GM18873 (cell line): Measurements from ENCODE around the gene DPH1.

Source experiments
- ATAC-seq: cut with Tn5 transposase; IDR thresholded peaks from one replicate; pipeline ENCODE4 v1.9.1; 2021; ENCODE audit warnings: mild to moderate bottlenecking, moderate library complexity, moderate number of reproducible peaks; ENCODE audit not compliant: unreplicated experiment, low FRiP score

The DPH1 gene

DNA sequence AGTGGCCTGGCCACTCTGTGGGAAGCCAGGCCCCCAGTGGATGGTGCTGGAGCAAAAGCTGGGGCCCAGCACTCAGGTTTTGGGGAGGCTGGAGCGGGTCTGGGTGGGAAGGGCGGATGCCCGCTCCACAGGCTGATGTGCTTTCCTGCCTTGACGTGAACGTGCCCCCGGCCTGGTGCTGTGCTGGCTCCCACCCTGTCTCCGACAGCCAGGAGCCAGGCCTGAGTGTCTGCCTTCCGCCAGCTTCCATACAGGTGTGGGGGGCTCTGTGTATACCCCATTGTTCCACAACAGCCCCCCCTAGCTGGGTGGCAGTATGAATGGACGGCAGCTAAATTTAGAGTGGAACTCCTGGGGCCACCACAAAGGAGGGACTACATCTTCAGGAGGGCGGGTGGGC is 45.0 kb downstream of the DPH1 start:
- no peak for ATAC-seq

DNA sequence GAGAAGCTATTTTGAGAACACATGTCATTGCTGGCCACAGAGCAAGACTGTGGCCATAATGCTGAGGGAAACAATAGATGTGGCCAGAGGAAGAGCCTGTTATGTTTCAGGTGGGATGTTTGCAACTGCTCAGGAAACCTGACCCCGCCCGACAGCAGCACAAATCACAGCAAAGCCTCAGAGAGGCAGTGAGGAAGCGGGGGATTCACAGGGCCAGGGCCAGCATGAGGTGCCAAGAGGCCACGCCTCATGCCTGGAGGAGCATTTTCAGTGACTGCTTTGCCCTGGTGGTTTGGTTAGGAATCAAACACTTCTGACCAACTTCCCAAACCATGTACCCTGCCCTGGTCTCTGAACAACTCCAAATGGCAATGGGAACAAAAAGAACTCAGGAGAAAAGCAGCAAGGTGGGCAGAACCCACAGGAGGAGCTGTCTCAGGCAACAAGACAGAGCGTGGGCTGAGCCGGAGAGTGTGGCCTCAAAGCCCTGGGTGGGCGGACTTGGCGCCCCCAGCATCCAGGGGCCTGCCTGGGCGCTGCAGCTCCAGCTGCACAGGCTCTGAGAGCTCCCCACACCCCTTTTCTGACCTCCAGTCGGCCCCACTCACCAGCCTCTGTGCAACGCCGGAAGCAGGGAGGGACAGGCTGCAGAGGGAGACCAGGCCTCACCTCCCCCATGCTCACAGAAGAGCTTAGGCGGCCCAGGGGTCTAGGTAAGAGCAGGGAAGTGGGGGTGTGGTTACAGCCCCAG is 45.6 kb downstream of the DPH1 start:
- no peak for ATAC-seq

GRCh38 chr17:2076087-2076984 is 46.4 kb downstream of the DPH1 start:
- ATAC-seq, result no peak

DNA sequence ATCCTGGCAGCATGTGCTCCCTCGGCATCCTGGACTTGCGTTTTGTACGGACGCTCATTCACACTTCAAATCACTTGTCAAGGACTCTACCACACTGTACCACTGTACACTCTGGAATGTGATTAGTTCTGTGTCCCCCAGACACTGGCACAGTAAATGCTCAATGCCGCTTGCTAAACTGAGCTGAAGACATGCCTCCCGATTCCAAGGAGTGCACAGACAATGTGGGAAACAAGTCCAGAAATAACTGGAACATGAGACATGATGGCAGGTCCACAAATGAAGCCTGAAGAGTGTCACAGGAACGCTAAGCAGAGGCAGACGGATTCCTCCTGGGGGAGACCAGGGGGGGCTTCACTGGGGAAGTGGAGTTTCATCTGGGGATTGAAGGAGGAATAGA is 47.1 kb downstream of the DPH1 start:
- ATAC-seq, result no peak

- no peak for ATAC-seq
These were observed 51.6 kb downstream of the DPH1 start for GRCh38 chr17:2081564-2081963.

DNA sequence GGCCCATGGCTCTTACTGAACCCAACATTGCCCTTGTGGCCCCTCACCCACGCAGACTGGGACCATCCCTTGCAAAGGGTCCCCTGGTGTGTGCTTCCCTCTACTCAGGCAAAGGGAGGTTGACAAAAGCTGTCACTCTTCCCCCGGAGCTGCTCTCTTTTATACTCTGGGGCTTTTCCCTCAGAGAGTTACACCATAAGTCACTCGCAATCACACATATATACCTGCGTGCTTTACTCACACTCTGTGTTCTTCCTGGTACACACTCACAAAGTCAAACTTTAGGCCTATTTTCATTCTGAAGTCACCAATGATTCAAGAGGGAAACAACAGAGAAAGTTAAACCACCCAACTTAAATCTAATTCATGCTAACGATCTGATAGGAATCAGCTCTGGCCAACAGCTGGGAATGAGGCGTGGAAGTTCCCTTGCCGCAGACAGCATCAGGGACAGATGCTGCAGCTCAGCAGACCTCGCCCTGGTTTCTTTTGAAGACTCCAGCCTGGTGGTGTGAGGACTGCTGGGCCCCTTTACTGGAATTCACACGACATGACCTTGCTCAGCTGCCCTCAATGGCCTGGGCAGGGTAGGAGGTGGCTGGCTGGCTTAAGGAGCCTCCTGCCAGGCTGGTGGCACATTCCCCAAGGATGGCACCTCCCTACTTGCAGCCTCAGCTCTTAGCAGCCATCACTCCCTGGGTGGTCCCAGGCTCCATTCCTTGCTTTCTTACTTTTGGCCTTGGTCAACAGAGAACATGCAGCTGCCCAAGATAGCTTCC is 52.2 kb downstream of the DPH1 start:
- no peak for ATAC-seq

DNA sequence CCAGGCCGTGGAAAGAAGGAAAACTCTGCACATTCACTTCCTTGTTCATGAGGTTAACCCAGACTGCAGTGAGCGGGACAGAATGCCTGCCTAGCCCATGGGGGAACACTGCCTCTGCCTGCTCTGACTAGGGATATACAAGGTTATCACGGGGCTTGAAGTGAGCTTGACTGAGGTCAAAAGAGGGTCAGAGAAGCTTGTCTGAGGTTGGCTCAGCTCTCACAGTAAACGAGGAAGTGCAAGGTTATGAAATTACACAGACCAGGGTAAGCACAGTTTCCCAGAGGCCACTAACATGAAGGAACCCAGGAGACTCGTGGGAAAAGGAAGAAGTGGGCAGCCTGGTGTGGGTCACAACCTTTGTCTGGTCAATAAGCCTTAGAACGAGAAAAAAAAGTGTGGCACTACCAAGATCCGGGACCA is 53.7 kb downstream of the DPH1 start:
- ATAC-seq, result no peak

DNA sequence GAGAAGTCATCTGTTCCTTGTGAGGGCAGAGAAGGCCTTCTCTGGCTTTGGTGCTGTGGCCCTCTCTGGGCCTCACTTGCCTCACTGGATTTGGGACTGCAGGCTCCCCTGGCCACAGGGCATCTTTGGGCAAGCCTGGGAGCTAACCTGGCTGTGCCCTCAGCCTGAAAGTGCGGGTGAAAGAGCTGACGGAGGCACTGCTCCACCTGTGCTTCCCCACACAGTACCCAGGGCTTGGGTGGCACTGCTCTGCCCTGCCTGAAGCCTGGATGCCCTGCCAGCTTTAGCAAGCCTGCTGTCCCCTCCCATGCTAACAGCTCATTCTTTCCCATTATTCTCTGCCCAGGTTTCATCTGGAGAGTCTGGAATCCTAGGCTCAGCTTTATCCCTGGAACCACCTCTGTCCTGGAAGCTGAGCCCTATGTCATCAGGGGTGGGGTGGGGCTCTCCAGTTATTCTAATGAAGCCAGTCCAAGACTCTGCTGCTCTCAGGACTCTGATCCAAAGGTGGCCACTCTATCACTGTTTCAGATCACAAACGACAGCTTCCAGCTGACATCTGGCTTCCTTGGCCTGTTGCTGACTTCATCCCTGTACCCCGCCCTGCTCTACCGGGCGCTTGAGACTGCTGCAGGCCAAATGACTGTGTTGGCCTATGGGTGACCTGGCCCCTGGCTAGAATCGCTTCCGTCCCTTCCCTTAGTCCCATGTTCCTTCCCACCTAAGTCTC is 54.2 kb downstream of the DPH1 start:
- ATAC-seq, result no peak

GRCh38 chr17:2084766-2085647 is 55.1 kb downstream of the DPH1 start:
- no peak for ATAC-seq

- ATAC-seq, result no peak
These were observed 55.6 kb downstream of the DPH1 start for GRCh38 chr17:2085648-2085949.

- no peak for ATAC-seq
These were observed 56.4 kb downstream of the DPH1 start for GRCh38 chr17:2086306-2086705.

DNA sequence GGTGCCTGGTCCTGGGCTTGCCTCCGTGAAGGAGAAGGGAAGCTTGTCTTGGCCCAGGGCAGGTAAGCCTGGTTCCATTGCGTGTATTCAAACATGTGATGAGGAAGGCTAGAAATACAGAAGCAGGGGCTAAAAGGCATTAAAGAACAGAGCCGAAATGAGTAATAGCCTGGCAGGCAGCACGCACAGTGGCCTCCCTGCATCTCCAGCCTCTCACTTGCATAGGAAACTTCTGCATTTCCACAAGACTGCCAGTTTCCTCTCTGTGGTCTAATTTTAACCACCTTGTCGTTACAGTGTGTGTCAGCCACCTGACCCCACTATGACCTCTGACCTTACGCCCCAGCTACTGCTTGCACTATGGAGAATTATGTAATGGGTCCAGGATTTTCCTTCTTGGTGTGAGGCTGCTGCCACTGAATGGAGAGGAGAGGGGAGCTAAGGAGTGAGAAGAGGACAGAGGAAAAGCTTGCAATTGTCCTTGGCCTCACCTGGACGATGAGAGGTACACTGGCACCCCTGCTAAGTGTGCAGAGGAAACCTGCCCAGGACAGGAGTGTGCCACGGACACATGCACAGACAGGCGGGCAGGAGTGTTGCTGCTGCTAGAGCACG is 57.8 kb downstream of the DPH1 start:
- peak; percentile 32 for ATAC-seq

DNA sequence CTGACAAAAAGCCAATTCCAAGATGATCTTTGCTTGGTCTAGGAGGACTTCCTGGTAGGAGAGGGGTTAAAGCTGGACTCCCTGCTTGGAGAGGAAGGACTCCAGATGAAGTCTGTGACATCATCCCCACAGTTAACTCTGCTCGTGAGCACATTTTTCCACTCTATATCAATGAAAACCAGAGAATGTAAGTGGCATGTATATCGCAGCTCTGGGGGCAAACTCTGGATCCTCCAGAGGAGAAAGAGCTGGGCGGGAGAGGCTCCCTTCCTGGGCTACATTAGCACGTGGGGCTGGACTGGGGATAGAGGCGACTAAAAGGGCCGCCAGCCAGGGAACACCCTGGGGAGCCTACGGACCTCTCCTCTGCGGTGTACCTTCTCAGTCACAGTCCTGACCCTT is 59.1 kb downstream of the DPH1 start:
- no peak for ATAC-seq

DNA sequence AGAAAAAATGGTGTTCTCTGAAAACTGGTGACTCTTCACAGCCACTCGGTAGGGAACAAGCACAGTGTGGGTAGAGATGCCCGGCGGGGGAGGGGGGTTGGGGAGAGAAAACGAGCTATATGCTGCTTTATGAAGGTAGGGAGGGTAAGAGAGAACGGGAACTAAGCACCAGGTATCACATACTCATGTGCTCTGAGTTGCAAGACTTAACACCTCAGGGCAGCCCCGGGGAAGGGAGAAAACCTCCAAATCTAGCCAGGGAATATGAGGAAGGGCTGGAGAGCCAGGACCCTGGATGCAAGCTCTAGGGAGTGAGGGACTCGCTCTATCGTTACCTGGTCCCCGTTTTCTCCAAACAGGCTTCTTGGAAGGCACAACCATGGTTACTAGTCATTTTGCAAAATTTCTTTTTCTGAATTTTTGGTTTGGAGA is 60.3 kb downstream of the DPH1 start:
- no peak for ATAC-seq

- ATAC-seq, result no peak
These were observed 61.0 kb downstream of the DPH1 start for GRCh38 chr17:2090804-2091534.

GRCh38 chr17:2092253-2092652 is 62.3 kb downstream of the DPH1 start:
- no peak for ATAC-seq

DNA sequence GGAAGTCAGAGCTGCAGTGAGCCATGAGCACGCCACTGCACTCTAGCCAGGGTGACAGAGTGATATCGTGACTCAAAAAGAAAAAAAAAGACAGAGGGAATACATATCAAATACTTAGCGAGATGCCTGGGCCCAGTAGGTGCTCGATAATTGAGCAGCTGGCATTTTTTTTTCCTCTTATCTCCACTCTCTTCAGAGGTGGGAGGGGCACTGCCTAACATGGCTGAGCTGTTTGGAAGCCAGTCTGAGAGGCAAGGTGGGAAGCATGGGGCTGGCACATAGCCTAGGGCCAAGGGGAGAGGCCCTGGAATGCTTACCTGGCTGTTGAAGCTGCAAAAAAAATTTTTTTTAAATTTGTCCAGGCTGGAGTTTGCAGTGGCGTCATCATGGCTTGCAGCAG is 63.4 kb downstream of the DPH1 start:
- ATAC-seq, result no peak
